BJ (cell line): ENCODE results near the gene MAP3K12. TPM values are rescaled to one million over a fixed set of nuclear protein-coding genes. Genes with fewer than 3 reads are reported as not detected.

Experiments
- CTCF ChIA-PET: fragments of 350-600 bp; formaldehyde crosslinking; extraction: SDS; loops from one replicate; lab custom pipeline; 2021; ENCODE audit warnings: antibody characterized with exemption, inconsistent platforms; lab: Yijun Ruan, JAX
- POLR2A ChIA-PET: fragments of 300-600 bp; sonication (Branson Sonifier 250); formaldehyde crosslinking; extraction: SDS; loops from one replicate; lab custom pipeline; 2021; ENCODE audit warnings: antibody characterized with exemption; lab: Charles Lee
- DNase-seq: peaks from one replicate; pipeline ENCODE4 v3.0.0-alpha.2; 2011; ENCODE audit warnings: low read depth
- H3K27me3 ChIP-seq: 2 replicates; pipeline ENCODE4 v1.6.0; 2011; ENCODE audit warnings: low read length; ENCODE audit not compliant: control insufficient read depth, insufficient read depth
- H3K36me3 ChIP-seq: 2 replicates; pipeline ENCODE4 v1.5.1; 2011; ENCODE audit warnings: low read length; ENCODE audit not compliant: control insufficient read depth, insufficient read depth
- H3K4me3 ChIP-seq: 2 replicates; pipeline ENCODE4 v1.5.1; 2011; ENCODE audit warnings: low read depth, mild to moderate bottlenecking, control low read depth, low read length
- CTCF ChIP-seq: IDR thresholded peaks from 2 replicates; pipeline ENCODE4 v1.5.1; 2011; ENCODE audit warnings: low read depth, mild to moderate bottlenecking, control low read depth, inconsistent platforms, low read length, moderate library complexity; ENCODE audit not compliant: insufficient read depth
- polyA plus RNA-seq: library from polyadenylated mRNA; depleted of rRNA; stranded (reverse); fragments of >200 nt; gene quantifications from 2 replicates; pipeline ENCODE4 v1.2.3, GENCODE V29; 2011

The MAP3K12 gene
- polyA plus RNA-seq, 1 experiment = 61.2 TPM

DNA sequence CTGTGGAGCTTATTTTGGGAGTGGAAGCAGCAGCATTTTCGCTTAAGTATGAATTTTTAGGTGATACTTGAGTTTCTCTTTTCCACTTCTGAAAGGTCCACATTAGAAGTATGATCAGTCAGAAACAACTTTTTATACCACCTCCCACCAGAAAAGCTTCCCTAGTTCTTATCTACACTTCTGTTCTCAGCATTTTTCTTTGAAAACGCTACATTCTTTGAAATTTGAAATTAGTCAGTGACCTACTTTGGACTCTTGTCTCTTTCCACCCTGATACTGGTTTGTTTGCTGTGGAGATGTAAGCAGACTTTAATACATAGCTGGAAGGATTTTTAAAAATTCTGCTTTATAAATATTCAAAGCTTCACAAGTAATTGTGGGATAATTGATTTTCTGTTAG is 25.2 kb downstream of the MAP3K12 start:
- DNase-seq = no peak
- POLR2A ChIA-PET = no interaction called here
- Histone ChIP-seq H3K27me3 (no peaks in the 10 kb centered on the region), H3K4me3 (no peak overlapping the region), H3K36me3 (peaks cover 22% of the 10 kb centered on the region)
- no peak for TF ChIP-seq CTCF
- CTCF ChIA-PET = interaction anchor here (0.8 to 1.6 kb wide), 6 partner anchors 8 to 152 kb away, joined by 3 to 10 read pairs (median 3); partner anchors contain the start of gene AAAS

GRCh38 chr12:53472056-53472582 is 27.1 kb downstream of the MAP3K12 start:
- CTCF ChIA-PET = interaction anchor here (0.6 kb wide), 2 partner anchors 149 to 441 kb away, joined by 3 to 4 read pairs; no protein-coding TSS in a partner anchor
- H3K27me3 ChIP-seq = no peaks in the 10 kb centered on the region
- TF ChIP-seq CTCF = no peak
- POLR2A ChIA-PET = interaction anchor here (1.1 kb wide), 1 partner anchor 31 kb away, joined by 16 read pairs; the partner anchor contains the start of gene PRR13
- H3K4me3 ChIP-seq = no peak overlapping the region
- H3K36me3 ChIP-seq = peaks cover 31% of the 10 kb centered on the region
- no peak for DNase-seq

GRCh38 chr12:53468282-53468681 is 31.0 kb downstream of the MAP3K12 start:
- DNase-seq = no peak
- no peak for TF ChIP-seq CTCF
- H3K4me3 ChIP-seq = no peak overlapping the region
- H3K36me3 ChIP-seq = peaks cover 45% of the 10 kb centered on the region
- POLR2A ChIA-PET = no interaction called here
- CTCF ChIA-PET = interaction anchor here (2.1 kb wide), 1 partner anchor 40 kb away, joined by 11 read pairs; no protein-coding TSS in a partner anchor
- no peaks in the 10 kb centered on the region for H3K27me3 ChIP-seq

DNA sequence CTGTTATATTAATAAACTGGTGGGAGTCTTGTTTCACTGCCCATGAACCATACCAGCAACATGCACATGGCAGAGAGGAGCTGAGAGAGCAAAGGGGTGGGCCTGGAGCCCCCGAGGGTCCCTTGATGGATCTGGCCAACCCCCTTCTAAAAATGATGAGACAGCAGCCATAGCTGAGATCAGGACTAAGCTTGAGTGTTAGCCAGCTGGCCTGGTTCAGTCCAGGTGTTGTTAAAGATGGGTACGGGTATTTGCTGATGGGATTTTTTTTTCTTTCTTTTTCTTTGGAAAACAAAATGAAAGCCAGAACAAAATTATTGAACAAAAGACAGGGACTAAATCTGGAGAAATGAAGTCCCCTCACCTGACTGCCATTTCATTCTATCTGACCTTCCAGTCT is 31.4 kb downstream of the MAP3K12 start:
- H3K36me3 ChIP-seq = peaks cover 48% of the 10 kb centered on the region
- ChIA-PET POLR2A (no interaction called here), CTCF (interaction anchor here (2.1 kb wide), 1 partner anchor 41 kb away, joined by 11 read pairs; no protein-coding TSS in a partner anchor)
- no peak for DNase-seq
- H3K27me3 ChIP-seq = no peaks in the 10 kb centered on the region
- H3K4me3 ChIP-seq = no peak overlapping the region
- no peak for TF ChIP-seq CTCF

GRCh38 chr12:53467082-53467481 is 32.2 kb downstream of the MAP3K12 start:
- Histone ChIP-seq H3K4me3 (no peak overlapping the region), H3K36me3 (peaks cover 53% of the 10 kb centered on the region), H3K27me3 (no peaks in the 10 kb centered on the region)
- TF ChIP-seq CTCF = no peak
- DNase-seq = no peak
- ChIA-PET CTCF (interaction anchor here (2.1 kb wide), 1 partner anchor 42 kb away, joined by 11 read pairs; no protein-coding TSS in a partner anchor), POLR2A (no interaction called here)
